ENCODE measurements around the gene MSLN.

DNA sequence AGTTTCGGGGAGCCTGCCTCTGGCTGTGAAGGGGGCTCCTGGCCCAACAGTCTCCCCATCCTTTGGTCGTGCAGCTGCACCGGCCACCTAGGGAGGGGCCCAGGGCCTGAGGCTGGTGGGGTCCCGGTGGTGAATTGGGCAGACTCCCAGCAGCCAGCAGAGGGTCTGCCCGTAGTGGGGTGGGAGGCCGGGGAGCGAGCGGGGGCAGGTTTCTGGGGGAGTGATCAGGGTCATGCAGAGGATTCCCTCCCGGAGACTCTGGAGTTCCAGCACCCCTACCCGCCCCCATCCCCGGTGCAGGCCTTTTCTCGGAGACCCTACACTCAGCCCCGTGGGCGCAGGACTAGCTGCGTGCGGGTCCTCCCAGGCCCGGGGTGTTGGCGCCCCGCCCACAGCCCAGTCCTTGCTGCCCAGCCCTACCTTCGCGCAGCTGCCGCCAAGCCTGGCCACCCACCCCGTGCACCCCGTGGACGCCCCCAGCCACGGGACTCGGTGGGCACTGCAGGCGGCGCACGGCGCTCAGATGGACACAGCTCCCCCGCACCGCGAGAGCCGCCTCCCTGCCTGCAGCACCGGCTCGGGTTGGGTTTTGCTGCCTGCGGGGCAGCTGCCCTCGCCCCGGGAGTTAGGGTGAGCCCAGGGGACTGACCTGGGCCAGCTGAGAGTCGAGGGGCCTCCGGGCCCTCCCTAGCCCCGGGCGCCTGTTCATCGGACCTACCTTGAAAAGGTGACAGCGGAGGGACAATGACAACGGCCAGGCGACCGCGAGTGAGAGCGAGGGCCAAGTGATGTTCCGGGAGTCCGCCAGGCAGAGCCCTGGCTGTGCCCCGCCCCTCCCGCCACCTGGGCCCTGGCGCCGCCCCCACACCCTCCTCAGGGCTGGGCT is 39.7 kb downstream of the MSLN start, which contains the start of gene GNG13:
- TF ChIP-seq KDM4A (IDR thresholded peaks at IDR 0.05; ENCODE audit: low read depth, low read length, severe bottlenecking) (no peak), FOSL1 (IDR thresholded peaks at IDR 0.05; ENCODE audit: insufficient read depth, low read depth, low read length) (no peak), SP4 (IDR thresholded peaks at IDR 0.05; ENCODE audit: low read length) (no peak), POLR2A (IDR thresholded peaks at IDR 0.05; ENCODE audit: control extremely low read depth in 1 of 2, low read depth in 2 of 2, low read length in 2 of 2) (no peak), ZNF274 (IDR thresholded peaks at IDR 0.05; ENCODE audit: borderline replicate concordance, extremely low read depth, low read length) (no peak), NRF1 (IDR thresholded peaks at IDR 0.05; ENCODE audit: low read depth, low read length) (no peak), SP1 (IDR thresholded peaks at IDR 0.05; ENCODE audit: low read depth, low read length) (no peak), EZH2 (IDR thresholded peaks at IDR 0.05; ENCODE audit: low read depth, low read length, severe bottlenecking) (no peak), SUZ12 (IDR thresholded peaks at IDR 0.05; ENCODE audit: low read length) (no peak), EP300 (IDR thresholded peaks at IDR 0.05; ENCODE audit: borderline replicate concordance in 1 of 2, low read depth in 2 of 2, low read length in 2 of 2) (no peak), POLR2AphosphoS5 (IDR thresholded peaks at IDR 0.05; ENCODE audit: low read depth, low read length) (no peak)
- TF ChIP-seq, protein P1, sequence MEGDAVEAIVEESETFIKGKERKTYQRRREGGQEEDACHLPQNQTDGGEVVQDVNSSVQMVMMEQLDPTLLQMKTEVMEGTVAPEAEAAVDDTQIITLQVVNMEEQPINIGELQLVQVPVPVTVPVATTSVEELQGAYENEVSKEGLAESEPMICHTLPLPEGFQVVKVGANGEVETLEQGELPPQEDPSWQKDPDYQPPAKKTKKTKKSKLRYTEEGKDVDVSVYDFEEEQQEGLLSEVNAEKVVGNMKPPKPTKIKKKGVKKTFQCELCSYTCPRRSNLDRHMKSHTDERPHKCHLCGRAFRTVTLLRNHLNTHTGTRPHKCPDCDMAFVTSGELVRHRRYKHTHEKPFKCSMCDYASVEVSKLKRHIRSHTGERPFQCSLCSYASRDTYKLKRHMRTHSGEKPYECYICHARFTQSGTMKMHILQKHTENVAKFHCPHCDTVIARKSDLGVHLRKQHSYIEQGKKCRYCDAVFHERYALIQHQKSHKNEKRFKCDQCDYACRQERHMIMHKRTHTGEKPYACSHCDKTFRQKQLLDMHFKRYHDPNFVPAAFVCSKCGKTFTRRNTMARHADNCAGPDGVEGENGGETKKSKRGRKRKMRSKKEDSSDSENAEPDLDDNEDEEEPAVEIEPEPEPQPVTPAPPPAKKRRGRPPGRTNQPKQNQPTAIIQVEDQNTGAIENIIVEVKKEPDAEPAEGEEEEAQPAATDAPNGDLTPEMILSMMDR (IDR thresholded peaks at IDR 0.05; ENCODE audit: control extremely low read depth in 1 of 3, insufficient read depth in 1 of 3, low read depth in 1 of 3, low read length in 3 of 3), result no peak
- TF ChIP-seq, protein P2, sequence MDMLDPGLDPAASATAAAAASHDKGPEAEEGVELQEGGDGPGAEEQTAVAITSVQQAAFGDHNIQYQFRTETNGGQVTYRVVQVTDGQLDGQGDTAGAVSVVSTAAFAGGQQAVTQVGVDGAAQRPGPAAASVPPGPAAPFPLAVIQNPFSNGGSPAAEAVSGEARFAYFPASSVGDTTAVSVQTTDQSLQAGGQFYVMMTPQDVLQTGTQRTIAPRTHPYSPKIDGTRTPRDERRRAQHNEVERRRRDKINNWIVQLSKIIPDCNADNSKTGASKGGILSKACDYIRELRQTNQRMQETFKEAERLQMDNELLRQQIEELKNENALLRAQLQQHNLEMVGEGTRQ (IDR thresholded peaks at IDR 0.05; ENCODE audit: low read length), result no peak
